ENCODE results near the gene ADGRL2.
"Not testable (repeated sequence)": the region's sequence is repeated elsewhere in the genome, so short reads cannot be mapped to it uniquely, and the experiment has no call there.

ADGRL2 gene

DNA sequence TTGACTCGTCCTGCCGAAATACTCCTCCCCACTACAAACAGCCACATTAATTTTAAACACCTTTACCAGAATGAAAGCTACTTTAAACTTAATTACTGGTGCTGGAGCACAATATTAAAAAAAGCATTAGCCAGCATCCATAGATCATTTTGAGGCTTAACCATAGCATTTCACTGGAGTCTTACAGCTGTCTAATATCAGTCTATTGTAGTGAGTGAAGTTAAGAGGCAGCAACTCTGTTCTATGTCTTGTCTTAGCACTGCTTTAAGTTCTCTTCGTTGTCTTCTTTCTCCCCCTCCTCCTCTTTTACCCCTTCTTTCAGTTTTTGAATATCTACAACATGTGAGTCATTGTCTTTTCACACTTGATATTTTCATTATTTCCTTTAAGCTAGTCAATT is 49.3 kb downstream of the ADGRL2 start:
- no peak for DNase-seq

DNA sequence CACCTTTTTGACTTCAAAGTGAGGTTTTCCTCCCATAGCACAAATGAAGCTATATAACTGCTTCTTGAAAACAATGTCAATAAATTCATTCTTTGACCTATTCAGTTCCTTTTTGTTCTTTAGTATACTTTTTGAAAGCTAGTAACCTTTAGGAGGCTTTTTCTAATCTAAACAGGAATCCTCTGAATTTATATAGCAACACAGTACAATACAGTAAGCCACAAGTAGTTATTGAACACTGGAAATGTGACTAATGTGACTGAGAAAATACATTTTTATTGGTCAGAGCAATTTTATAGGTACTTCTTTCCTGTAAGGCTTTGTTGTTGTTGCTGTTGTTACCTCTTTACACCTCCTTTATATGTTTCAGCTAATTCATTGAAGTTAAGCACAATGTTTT is 49.8 kb downstream of the ADGRL2 start:
- DNase-seq, result no peak

DNA sequence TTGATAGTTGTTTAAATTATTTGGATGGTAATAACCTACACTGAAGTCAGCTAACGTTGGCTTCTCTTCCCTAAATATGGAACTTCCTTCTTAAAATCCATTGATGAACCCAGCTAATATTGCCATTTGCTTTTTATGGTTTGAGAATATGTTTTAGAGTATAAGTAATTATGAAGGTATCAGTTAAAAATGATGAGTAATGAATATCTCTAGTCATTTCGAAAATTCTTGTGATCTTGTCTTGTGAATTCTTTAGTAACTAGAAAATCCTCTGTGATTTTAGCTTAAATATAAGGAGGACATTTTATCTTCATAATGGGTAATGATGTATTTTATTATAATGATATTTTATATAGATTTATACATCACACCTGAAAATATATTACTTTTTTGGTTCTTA is 50.5 kb downstream of the ADGRL2 start:
- no peak for DNase-seq

DNA sequence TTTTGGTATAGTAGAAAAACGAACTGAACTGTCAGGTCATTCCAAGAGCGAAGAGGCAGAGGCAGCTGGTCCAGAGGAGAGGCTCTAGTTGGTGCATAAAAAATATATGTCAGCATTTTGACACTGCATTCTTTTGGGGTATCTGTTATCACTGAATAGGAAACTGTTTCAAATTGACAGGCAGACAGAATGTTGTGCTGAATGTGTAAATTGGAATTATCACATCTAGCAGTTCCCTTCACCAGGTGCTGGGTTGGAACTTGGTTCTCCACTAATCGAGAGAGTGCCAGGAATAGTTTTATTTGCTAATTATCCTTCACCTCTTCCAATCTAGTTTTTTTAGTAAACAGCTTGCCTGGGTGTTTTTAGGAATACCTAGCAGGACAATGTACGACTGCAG is 52.2 kb downstream of the ADGRL2 start:
- no peak for DNase-seq

DNA sequence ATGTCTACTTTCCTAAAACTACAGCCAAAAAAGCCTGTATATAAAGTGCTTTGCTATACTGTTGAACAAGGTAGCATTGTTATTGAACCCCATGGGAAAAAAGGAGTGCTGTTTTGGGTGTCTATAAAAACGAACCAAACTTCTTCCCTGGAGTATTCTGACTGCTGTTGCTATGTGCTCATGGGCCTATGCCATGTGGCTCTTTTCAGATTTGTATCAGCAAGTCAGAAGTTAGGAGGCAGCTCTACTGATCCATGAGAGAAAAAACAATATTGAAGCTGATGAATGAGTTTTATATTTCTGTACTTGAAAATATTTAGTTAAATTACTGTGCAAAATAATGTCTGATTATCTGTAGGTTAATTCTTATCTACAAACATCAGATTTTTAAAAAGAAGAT is 66.5 kb downstream of the ADGRL2 start:
- DNase-seq, result no peak

DNA sequence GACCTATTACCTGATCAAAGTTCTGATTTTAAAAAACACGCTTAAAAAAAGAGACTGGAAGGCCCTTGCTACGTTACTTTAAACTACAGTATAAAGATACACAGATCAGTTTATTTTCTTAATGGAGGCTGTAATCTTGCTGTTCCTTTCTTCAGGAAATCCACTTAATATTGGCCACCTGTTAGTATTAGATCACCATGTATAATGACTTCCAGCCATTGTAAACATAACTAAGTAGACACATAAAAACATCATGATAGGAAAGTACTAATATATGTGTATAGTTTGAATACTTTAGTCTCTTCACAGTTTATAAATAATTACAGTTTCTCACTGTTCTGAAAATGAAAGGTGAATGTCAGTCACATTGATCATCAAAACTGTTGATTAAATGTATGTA is 68.6 kb downstream of the ADGRL2 start:
- no peak for DNase-seq

DNA sequence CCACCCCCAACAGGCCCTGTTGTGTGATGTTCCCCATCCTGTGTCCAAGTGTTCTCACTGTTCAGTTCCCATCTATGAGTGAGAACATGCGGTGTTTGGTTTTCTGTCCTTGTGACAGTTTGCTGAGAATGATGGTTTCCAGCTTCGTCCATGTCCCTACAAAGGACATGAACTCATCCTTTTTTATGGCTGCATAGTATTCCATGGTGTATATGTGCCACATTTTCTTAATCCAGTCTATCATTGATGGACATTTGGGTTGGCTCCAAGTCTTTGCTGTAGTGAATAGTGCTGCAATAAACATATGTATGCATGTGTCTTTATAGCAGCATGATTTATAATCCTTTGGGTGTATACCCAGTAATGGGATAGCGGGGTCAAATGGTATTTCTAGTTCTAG is 70.4 kb downstream of the ADGRL2 start:
- not testable (repeated sequence) for DNase-seq

DNA sequence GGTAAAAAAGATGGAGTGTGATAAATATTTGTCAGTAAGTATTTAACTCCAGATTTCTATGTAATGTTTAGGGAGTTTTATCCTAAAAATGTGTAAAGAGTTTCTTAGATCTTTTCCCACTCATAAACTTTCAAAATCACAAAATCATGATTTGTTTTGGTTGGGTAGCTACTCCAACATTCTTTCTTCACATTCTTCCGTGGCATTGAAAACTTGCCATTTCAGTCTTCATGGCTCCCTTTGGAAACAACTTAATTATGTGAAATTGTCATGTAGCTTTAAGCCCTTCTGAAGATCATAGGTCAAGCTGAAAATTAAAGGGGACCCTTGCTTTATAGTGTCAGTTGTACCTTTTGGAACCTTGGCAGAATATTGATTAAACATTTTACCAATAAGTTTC is 73.2 kb downstream of the ADGRL2 start:
- no peak for DNase-seq

DNA sequence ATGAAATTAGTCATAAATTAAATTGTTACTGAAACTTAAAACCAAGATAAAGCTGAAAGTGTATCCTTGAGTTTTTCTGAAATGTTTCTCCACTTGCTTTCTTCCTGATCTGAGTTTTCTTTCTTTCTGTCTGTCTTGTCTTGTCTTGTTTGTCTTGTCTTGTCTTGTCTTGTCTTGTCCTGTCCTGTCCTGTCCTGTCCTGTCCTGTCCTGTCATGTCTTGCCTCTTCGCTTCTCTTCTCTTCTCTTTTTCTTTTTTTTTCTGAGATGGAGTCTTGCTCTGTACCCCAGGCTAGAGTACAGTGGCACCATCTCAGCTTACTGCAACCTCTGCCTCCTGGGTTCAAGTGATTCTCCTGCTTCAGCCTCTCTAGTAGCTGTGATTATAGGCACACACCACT is 73.7 kb downstream of the ADGRL2 start:
- no peak for DNase-seq

DNA sequence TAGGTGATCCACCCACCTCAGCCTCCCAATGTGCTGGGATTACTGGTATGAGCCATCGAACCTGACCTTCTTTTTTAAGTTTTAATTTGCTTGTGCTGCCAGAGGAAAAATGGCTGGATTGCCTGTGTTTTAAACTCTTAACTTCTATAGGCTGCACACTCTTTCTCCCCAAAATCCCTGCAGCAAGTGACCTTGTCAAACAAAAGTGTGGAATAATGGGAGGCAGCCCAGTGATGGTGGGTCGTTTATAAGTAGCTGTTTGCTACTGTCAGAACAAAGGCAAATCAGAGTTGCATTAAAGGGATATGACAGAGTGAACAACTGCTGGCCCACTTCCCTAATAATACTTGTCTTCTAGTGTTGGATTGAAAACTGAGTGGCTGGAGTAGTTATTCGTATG is 74.2 kb downstream of the ADGRL2 start:
- no peak for DNase-seq

DNA sequence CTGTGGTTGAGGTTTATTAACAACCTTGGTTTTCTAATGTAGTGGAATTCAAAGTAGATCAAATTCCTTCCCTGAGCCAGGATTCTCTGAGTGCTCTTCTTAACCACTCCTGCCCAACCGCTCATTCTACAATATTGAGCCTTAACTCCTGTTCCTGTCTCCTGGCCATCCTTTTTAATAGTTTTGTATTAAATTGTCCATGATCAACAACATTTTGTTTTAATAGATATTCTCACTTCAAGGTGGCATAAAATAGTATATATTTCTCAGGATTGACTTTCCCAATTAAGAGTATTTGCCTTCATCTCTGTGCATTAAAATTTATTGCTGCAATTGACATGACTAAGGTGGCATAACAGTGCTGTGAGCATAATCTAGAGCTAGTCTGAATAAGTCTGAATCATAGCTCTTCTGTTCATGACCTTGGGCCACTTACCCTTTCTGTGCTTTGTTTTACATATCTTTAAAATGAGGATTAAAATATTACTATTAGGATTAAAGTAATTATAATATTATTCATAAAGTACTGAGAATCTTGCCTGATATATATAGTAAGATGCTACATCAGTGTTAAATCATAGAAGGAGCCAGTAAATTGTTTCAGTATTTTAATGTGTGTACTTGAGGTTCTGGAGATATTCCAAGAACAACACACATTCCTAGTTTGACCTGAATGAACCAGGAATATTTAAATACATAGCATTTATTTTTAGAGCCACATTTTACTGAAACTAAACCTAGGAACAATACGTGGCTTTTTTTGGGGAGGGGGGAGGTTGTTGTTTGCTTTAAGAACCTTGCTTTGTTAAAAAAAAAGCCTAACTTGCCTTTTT is 76.4 kb downstream of the ADGRL2 start:
- no peak for DNase-seq

DNA sequence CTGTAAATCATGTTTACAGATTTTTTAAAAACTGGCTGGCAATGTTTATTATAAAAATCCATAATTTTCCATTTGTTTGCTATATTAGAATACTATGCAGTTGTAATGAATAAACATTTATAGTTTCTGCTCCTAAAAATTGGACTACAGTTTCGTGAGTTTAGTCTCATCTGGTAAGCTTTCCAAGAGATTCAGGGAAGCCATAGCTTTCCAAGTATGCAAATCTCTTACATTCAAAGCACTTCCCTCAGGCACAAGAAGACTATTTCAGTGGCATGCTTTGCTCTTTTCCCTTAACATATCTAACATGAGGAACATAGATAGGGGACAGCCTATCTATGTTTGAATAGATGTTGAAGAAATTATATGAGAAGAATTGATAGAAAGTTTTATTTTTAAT is 77.2 kb downstream of the ADGRL2 start:
- DNase-seq, result no peak

DNA sequence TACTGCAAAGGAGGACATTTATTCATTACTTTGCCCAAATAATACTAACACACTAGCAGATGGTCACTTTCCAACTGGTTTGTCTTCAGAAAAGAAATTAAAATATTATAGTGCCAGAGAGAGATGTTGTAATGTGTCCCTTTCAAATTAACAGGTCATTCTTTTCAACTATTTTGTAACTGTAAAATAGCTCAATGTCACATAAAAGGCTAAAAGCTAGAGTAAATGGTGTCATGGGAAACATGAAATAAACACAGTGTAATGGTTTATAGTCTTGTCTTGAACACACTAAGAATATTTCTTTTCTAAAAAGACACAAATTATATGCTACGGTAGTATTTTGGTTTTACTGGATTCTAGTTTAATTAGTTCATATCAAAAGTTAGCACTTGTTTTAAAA is 77.8 kb downstream of the ADGRL2 start:
- DNase-seq, result no peak

DNA sequence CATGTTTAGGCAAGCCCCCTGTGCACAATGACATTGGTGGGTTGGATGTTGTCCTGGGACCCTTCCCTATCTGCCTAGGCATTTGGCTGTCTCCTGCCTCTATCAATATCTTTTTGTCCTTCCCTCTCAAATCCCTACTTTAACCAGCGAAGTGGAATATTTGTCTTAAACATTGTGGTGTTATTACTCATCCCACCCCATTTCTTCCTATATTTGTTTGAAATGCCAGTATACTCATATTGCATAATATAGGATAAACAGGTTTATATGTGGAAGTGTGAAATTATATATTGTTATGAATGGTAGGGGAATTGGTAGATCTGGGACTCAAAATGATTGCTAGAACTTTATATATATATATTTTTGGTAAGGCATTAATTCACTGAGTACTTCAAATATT is 80.0 kb downstream of the ADGRL2 start:
- no peak for DNase-seq

DNA sequence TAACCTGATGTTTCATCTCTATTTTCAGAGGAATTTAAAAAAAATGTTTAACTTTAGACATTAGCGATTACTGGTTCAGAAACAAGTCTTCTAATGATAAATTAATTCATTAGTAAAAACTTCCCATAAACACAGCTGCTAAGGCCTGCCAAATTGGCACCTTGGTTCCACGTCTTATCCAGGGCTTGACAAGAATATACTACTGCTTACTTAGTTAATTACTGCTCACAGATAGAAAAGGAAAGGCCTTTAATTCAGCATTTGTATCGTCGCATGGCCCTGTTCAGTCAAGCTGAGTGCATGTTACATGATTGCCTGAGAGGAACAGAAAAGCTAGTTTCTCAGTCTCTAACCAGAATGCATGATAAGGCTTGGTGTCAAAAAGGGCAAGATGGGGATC is 84.6 kb downstream of the ADGRL2 start:
- no peak for DNase-seq

DNA sequence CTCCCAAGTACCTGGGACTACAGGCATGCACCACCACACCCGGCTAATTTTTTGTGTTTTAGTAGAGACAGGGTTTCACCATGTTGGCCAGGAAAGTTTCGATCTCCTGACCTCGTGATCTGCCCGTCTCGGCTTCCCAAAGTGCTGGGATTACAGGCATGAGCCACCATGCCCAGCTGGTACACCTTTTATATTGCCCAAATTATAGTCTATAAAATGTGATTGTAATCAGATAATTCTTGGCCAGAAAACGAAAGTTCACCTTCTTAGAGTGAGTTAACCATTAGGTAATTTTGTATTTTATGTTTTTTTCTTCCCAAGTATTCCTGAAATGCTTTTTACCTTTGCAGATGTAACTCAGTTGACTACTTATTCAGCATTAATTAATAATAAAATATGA is 85.6 kb downstream of the ADGRL2 start:
- not testable (repeated sequence) for DNase-seq

DNA sequence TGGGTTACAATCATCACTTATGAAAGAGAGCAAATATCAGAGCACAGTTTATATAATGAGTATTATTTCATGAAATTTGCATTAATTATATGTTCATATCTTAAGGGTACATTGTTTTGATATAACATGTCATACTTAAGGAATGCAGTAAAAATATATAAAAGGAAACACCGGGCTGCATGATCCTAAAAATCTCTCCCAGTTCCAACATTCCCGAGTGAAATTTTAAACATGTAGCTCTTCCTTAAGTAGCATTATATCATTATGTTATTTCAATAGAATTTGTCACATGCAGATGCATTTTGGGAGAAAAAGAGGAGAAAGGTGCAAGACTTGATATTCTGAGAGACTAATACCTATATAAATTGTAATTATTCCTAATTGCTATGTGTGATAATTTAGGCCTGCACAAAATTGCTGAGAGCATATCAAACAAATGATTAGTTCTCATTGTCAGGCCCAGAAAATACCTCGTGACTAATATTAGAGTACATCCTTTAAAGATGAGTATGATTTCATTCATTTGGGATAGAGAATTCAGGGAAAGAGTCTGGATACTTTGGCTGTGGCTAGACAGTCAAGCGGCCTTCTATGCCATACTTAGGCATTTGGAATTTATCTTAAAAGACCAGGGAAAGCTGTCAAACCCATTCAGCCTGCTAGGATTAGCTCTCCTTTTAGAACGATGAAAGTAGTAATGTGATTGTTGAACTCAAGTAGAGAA is 86.8 kb downstream of the ADGRL2 start:
- DNase-seq, result no peak

DNA sequence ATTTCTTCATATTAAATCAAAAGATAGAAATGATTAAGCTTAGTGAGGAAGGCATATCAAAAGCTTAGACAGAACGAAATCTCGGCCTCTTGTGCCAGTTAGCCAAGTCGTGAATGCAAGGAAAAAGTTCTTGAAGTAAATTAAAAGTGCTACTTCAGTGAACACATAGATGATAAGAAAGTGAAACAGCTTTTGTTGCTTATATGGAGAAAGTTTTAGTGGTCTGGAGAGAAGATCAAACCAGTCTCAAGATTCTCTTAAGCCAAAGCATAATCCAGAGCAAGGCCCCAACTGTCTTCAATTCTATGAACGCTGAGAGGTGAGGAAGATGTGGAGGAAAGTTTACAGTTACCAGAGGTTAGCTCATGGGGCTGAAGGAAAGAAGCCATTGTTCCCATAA is 88.4 kb downstream of the ADGRL2 start:
- no peak for DNase-seq

DNA sequence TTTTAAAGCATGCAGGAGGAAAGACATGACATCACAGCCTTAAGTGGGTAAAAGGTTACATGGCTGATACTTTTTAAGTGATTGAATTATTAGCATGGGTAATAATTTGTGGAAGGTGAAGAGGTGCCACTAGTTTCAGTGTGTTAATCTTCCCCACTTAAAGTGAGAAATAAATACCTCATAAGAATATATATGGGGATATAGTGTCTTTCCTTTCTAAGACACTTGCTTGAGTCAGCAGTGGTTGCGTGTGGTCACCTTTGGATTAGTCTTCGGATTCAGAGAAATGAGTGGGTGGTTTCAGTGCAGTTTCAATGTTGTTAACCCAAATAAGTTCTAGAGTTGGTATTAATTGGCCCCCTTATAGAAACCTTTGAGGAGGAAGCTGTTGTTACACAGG is 94.1 kb downstream of the ADGRL2 start:
- no peak for DNase-seq

DNA sequence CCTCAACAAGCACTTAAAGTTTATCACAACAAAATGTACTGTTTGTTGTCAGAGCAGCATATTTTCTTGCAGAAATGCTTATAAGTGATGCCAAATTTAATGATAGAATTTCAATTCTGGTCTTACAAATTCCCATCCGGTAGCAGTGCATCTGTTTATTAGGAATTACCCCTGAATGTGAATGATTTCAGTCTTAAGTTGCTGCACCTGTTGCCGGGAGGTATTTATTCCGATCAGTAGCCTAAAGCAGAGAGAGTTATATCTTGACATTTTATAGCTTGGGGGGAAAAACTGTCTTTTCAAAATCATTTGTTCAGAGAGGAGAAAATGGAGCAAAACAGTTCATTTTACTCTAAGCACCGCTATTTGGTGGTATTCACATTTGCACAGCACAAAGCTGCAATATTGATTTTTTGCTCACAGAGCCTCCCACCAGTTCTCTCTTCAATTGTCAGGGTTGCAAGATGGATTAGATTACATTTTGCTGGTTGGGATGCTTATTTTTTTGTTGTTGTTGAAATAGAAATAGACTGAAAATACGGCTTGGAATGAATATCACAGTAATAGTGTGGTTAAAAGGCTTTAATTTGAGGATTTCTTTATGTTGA is 98.6 kb downstream of the ADGRL2 start:
- DNase-seq, result no peak

DNA sequence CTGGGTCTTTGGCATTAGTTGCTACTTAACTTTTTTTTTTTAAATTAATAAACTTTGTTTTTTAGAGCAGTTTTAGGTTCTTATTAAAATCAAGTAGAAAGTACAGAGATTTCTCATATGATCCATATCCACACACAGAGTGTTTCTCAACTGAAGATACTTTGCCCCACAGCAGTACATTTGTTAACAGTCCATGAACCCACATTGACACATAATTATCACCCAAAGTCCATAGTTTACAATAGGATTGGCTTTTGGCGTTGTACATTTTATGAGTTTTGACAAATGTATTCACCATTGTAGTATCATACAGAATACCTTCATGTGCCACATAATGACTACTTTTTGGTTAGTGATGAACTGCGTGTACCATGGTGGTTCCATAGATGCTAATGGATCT is 106.8 kb downstream of the ADGRL2 start:
- no peak for DNase-seq

DNA sequence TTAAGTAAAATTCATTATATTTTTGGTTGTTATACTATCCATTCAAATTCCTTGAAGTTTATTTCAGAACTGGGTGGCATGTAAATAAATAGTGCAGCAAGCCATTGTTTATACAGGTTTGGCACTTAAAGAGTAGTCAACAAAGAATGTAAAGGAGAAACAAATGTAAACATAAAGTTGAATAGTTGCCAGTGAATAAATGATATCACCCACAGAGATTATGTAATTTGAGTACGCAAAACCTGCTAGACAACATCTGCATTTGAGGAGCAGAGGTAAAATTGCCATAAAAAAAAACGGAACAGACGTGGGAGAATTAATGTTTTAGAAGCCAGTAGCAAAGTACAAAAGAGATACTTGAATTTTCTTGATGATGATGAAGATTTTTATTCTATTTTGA is 111.6 kb downstream of the ADGRL2 start:
- peak; percentile 98 for DNase-seq

DNA sequence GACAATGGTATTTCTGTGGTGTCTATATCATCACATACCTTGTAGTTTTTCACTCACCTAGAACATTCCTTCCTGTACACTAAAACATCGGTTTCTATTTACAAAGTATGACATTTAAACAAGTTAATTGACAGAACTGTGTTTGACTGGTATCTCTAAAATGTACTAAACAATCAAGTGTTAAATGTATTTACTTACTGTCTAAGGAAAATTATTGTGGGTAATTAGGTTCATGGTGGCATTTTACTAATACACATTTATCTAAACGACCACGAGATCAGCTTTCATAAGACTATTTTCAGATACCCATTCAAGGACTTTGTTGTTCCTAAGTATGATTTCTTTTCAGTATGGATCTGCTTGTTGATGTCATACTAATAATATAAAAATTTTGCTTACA is 115.2 kb downstream of the ADGRL2 start:
- peak; percentile 27 for DNase-seq

DNA sequence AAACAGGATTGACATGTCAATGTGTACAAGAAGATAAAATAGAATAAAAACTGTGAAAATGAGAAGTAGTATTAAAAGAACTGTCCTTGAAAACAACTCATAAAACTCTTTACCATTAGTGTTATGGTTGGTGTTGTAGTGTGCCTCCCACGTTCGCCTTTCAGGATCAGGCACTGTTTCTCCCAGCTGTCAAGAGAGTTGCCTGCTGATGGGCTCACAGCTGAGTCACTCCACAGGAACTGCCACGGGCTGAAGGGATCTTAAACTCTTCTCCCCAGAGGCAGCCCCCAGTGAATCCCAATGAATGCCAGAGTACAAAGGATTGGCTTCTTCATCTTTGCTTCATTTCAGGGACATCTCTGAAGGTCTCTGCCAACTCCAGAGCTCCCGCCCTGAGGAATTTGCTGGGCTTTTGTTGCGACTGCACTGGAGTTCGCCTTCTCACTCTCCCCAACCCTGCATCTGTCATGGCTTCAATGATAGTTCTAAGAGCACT is 119.6 kb downstream of the ADGRL2 start:
- DNase-seq, result no peak

Measured in NCI-H510A treated with DMSO at 0.1 percent for 48 hours (cell line).